HG02870 (cell line): ENCODE results near the gene FAM53B.

Source experiments
- ATAC-seq: cut with Tn5 transposase; IDR thresholded peaks from one replicate; pipeline ENCODE4 v1.9.1; 2021; ENCODE audit warnings: mild to moderate bottlenecking, moderate library complexity; ENCODE audit not compliant: unreplicated experiment

The FAM53B gene

GRCh38 chr10:124637091-124637700 lies 107.0 kb downstream of the FAM53B start:
- ATAC-seq, result no peak

DNA sequence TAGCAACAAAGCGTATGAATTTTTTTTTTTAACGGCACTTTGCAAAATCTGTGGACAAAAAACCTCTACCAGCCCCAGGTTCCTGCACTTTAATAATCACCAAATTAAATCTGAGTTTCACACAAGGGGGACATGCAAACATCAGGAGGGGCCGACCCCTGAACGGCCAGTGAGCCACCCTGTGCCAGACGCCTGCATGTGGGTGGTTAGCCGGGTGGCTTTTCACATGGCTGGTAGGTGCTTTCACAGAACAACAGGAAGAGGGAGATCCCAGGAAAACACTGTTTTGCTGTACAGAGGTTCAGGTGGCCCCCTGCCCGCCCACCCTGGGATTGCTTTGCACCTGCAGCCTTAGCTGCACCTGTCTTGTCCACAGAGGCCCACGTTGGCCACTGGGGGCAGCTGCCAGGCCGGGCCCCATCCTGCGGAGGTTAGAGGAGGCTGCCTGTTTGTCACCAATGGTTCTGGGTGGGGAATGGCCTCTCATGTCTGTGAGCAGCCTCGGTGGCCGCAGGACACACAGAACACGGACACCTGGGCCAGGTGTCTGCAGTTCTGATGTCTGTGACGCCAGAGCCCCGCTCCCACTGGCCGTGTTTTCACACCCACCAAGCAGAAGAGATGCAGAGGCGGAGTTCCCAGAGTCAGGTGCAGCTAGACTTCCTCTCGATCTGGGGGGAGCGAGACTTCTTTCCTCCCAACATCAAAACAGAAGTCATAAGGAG lies 107.7 kb downstream of the FAM53B start:
- ATAC-seq, result no peak

DNA sequence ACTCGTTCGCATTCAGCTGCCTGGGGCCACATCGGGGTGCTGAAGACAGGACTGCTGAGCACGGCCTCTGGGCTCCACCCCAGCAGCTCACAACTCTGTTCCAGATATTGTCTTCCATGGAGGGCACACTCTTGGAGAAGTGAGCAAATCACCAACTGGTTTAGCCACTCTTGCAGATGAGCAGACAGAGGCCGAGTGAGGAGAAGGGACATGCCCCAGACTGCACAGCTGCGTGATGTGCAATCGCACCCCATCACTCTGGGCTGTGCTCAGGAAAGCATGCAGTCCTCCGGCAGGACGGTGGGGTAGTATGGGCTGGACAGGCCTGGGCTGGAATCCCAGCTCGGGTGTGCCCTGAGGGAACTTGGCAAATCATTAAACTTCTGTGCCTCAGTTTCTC lies 111.6 kb downstream of the FAM53B start:
- ATAC-seq, result no peak

- no peak for ATAC-seq
These were observed 112.1 kb downstream of the FAM53B start for GRCh38 chr10:124632064-124632531.

DNA sequence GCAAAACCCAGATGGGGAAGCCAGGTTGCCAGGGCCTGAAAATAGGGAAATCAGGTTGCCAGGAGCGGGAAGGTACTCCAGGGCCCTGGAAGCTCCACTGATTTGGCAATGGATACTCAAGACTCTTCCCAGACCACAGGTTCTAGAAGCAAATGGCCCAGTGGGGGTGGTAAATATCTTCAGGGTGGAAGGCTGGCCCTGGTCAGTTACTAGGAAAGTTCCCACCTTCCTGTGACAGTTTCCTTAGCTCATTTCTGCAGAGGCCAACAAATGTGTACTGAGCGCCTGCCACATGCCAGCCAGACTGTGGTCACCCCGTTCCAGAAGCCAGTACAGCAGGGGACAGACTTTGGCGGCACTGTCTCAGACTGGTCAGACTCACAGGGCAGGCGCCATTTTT lies 113.6 kb downstream of the FAM53B start:
- no peak for ATAC-seq

GRCh38 chr10:124629842-124630241 lies 114.3 kb downstream of the FAM53B start:
- no peak for ATAC-seq

GRCh38 chr10:124629415-124629814 lies 114.8 kb downstream of the FAM53B start:
- no peak for ATAC-seq

- no peak for ATAC-seq
These were observed 115.5 kb downstream of the FAM53B start for GRCh38 chr10:124628676-124629021.

DNA sequence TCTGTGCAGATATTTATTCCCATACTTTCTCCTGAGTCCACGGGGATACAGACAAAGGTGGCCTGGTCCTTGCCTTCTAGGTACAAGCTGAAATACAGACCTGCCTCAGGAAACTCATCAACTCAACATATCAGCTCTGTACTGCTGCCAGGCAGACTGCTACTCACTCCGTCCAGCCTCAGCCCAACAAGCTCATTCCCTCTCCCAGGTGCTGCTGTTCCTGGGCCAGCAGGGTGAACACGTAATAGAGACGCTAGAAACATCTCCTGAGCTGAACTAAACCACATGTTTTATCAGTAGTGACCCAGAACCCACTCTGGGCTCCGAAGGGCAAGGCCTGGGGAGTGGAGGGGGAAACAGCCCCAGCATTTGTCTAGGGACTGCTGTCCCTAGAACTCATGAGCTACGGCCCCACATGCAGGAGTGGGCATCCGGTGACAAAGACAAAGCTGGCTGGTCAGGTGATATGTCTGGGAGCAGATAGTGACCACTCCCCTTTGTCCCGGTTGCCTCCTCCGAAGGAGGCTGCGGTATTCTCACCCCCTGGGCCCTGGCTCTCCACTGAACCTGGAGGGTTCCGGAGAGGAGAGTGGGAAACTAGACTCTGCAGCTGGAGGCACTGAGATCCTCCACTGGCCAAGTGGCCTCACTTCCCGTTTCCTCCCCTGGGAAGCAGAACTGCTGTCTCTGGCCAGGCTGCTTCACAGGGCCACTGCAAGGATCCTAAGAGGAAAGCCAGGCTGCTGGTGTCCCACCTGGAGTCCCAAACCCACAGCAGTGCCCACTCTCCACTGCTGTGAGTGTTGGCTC lies 116.1 kb downstream of the FAM53B start:
- no peak for ATAC-seq

DNA sequence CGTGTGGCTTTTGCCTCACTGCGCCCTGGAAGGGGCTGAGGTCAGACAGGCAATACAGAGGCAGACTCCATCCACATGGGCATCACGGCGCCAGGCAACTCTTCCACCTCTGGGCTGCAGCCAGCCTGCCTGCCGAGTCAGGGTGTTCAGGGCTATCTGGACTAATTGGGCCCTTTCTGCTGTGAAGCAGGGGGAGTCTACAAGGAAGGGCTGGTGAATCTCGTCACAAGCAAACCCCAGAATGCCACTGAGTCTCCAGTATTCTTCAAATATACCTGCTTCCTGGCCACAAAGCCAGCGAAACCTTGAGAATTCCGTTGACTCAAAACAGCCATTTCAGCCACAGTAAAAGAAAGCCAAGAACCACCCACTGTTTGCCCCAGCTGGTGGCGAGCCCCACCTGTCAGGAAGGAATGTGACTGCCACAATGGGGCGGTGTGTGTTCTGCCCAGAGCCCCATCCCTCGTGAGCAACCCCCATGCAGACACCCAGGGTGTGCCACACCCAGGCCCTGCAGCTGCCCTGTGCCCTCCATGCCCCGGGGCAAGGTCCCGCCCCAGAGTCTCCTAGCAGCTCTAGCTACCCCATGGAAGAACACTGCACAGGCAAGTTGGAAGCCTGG lies 117.3 kb downstream of the FAM53B start:
- ATAC-seq, result peak; percentile 75

DNA sequence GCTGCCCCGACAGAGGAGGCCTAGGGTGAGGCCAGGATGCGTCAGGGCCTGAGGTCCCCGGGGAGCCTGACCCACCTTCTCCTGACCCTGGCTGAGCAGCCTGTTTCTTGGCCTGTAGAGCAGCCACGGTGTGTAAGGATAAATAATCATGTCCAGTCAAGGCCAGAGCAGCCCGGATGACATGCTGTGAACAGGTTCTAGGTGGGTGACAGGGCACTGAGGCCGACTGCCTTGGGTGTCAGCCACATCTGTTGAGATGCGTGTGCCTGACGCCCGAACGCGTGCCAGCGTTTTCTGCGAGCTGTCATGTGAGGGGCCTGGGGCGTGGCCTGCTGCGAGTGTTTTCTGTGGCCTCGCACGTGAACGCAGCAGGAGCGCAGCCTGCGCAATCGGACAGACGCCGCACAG lies 118.3 kb downstream of the FAM53B start:
- ATAC-seq, result no peak

DNA sequence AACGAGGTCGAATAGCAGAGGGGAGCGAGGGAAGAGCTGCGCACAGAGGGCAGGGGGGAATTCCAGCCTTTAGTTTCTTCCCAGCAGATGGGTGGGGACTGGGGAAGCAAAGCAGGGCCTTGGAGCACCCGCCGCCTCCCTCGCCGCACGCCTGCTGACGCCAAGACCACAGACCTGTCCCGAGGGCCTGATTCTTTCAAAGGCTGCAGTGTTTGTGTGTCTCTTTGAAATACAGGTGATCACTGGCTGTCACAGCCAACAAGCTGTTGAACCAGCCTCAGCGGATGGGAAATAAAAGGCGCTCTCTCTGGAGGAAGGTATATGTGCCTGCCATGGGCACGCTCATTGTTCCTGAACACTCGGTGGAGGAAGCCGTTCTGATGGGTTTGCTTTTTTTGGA lies 119.3 kb downstream of the FAM53B start:
- no peak for ATAC-seq

- no peak for ATAC-seq
These were observed 119.7 kb downstream of the FAM53B start for GRCh38 chr10:124624466-124624865.

- ATAC-seq, result no peak
These were observed 120.2 kb downstream of the FAM53B start for GRCh38 chr10:124624006-124624405.

- no peak for ATAC-seq
These were observed 121.2 kb downstream of the FAM53B start for GRCh38 chr10:124622866-124623536.

DNA sequence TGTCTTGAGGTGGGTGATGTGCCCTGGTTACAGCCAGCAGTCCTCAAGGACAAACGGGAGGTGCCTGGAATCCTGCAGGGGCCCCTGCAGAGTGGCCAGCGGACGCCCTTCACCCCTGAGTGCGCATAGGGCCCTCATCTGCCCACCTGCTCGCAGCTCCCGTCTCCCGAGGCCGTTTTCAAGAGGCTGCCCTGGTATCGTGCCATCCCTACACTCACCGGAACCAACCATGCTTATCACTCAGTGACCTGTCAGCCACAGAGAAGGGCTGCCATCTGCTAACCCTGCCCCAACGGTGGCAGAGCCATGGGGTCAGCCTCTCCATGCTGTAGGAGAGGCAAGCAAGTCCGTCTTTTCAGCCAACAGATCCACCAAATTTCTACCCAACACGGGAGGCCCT lies 122.0 kb downstream of the FAM53B start:
- no peak for ATAC-seq

DNA sequence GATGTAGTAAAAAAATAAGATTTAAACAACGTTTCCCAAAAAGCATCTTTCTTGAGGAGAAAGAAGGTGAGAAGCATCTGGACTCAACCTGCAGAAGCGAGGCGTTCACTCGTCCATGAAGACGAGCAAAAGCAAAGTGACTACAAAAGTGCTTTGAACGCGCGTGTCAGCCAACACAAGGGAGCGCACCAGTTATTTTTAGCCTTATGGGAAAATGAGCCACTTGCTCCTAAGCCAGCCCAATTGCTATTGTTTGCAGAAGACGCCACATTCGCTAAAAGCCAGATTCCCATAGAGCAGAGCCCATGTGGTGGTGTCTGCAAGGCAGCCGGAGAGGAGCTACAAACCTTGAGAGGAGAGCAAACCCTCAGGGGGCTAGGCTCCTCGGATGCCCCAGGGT lies 122.5 kb downstream of the FAM53B start:
- no peak for ATAC-seq

GRCh38 chr10:124619802-124620490 lies 124.2 kb downstream of the FAM53B start:
- ATAC-seq, result peak; percentile 49

- no peak for ATAC-seq
These were observed 125.0 kb downstream of the FAM53B start for GRCh38 chr10:124619195-124619594.

DNA sequence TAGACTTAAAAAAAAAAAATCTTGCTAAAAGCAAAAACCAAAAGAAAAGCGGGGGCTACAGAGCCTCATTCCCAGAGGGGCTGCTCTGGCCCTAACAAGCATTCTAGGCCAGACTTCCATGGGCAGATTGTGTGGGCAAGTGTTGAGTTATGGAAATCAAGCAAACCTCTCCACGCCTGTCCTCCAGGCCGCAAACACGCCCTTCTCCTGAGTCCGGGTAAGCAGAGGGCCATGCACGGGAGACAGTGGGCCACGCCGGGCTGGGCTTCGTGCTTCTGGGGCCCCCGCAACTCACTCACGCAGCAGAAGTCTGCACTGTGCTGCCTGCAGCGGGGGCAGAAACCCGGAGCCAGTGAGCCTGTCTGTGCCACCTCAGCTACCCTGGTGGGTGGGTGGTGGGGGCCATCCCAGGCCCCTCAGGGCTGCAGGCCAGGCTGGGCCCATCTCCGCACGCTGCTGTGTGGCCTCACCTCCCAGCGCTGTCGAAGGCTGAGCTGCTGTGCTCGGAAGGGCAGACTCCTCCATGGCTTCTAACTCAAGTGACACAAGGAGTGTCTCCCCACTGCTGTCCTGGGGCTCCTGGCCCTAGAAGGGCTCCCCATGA lies 125.6 kb downstream of the FAM53B start:
- no peak for ATAC-seq
